Body of pancreas (tissue), 4 donors: Measurements from ENCODE around the gene NTN5. TPM values are rescaled to one million over a fixed set of nuclear protein-coding genes. Genes with fewer than 3 reads are reported as not detected.

Source experiments
- ATAC-seq: fragments of 150-250 bp; one replicate; pipeline ENCODE4 v1.9.1; 2016
- DNase-seq, 4 donors: peaks; one replicate each; pipeline ENCODE4 v3.0.0-alpha.2; 2019
- H3K27ac ChIP-seq, 4 donors: fragments of 200-600 bp; sonication (generic); 1 replicate in 3 of 4; 2 replicates in 1 of 4; pipeline versions ENCODE4 v1.5.1 to v1.6.1; 2016 to 2019; ENCODE audit warnings: mild to moderate bottlenecking in 1 of 4, mixed read lengths in 1 of 4, moderate library complexity in 1 of 4
- H3K27me3 ChIP-seq, 2 donors: fragments of 200-600 bp; sonication (generic); one replicate each; pipeline ENCODE4 v1.6.0; 2016; ENCODE audit warnings: mild to moderate bottlenecking in 1 of 2
- H3K36me3 ChIP-seq, 2 donors: fragments of 200-600 bp; sonication (generic); replicated peaks in 1 of 2; 2 replicates each; pipeline ENCODE4 v1.5.1; 2016; ENCODE audit warnings: low read depth in 2 of 2; ENCODE audit not compliant: insufficient read depth in 1 of 2
- H3K4me1 ChIP-seq: fragments of 200-600 bp; sonication (generic); one replicate; pipeline ENCODE4 v1.6.0; 2016
- H3K4me3 ChIP-seq, 2 donors: fragments of 200-600 bp; sonication (generic); 1 replicate in 1 of 2; 2 replicates in 1 of 2; pipeline ENCODE4 v1.5.1; 2016 to 2019
- H3K9me3 ChIP-seq, 3 donors: fragments of 200-600 bp; sonication (generic); 1 replicate in 2 of 3; 2 replicates in 1 of 3; pipeline ENCODE4 v1.5.1; 2016
- CTCF ChIP-seq, 7 experiments: fragments of 450-650 bp in 4 of 7; fragments of 200-600 bp in 3 of 7; sonication (generic) in 3 of 7; IDR thresholded peaks; one replicate each; pipeline ENCODE4 v1.5.1; 2016 to 2019; ENCODE audit warnings: antibody characterized with exemption in 7 of 7
- POLR2A ChIP-seq, 3 donors: fragments of 450-650 bp; IDR thresholded peaks; one replicate each; pipeline ENCODE4 v1.6.1; 2016; ENCODE audit warnings: antibody characterized with exemption in 3 of 3, mild to moderate bottlenecking in 2 of 3
- WGBS, 2 donors: methylation state at CpG; one replicate each; pipeline ENCODE4 v1.1.5; 2017; 5-methylcytosine and 5-hydroxymethylcytosine counted together
- intact Hi-C: fragments of 100-400 bp; cut with DNase I; formaldehyde crosslinking; loops from one replicate; pipeline ENCODE4 v1.15.1; 2023
- total RNA-seq, 2 donors: library from RNA; depleted of rRNA; stranded (reverse); fragments of >200 nt; gene quantifications; one replicate each; pipeline ENCODE4 v1.1.0, GENCODE V29; 2016

The NTN5 gene
- total RNA-seq, 2 donors from 2014 or later = not detected

DNA sequence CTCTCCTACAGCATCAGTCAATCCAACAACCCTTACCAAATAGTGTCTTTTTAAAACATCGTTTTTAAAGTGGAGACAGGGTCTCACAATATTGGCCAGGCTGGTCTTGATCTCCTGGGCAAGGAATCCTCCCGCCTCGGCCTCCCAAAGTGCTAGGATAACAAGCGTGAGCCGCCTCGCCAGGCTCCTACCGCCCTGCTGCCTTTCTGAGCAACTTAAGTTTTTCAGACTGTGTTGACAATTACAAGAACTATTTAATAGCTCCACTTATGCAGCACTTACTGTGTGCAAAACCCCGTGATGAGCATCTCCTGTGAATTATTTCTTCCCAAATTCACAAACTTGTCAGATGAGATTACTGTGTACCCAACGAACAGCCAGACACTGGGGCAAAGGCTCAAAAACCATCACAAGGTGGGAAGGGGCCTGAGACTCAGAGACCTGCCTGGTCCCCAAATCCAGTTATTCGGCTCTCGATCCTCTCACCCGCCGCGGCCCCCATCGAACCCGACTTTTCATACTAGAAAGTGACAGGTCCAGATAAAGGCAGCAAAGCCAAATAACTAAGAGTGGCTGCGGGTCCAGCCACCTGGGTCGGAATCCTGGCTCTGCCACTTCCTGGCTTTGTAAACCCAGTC lies 54.4 kb downstream of the NTN5 start:
- no peak for ATAC-seq
- no peak for TF ChIP-seq CTCF (IDR thresholded peaks at IDR 0.05)
- TF ChIP-seq POLR2A (IDR thresholded peaks at IDR 0.05) = no peak
- WGBS, 2 donors = 1% methylated on average over 18 of the region's 18 CpGs

DNA sequence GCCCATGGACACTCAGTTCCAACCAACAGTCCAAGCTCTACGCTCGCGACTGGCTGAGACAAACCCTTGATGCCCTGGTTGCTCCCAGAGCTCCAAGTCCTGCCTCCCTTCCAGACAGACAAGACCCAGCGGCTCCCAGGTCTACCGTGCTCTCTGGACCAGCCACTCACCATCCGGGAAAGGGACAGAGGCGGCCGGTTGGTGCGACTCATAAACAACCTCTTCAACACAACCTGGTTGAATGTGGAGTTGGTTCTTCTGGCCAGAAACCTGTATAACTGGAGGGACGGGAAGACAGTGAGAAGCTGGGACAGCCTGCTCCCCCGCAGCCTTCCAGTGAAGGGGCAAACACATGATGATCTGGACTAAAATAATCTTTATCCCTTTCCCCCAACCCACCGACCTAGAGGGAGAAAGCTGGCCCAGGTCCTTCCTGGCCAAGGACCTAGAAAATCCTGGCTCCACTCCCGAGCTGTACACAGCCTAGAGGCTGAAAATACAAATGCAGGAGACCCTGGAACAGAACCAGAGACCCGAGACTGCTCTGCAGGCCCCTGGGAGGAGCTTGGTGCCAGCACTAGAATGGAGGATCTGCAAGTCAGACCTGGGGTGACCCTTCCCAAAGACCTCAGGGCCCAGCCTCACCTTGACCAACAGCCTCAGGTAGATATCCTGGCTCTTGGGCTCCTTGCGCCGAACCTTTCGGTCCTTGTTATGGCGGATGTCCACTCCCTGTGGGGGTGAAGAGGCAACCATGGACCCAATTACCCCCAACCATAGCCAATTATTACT lies 55.5 kb downstream of the NTN5 start:
- Histone ChIP-seq H3K4me1 (peaks cover 37% of the 10 kb centered on the region), H3K36me3 (peaks cover 12 to 16% of the 10 kb centered on the region in 2 donors), H3K27ac (peak overlapping the region in 2 of 4 donors; percentile 5 to 94), H3K9me3 (no peaks in the 10 kb centered on the region), H3K4me3 (no peak overlapping the region), H3K27me3 (no peaks in the 10 kb centered on the region)
- peak in 1 of 4 donors; percentile 41 for DNase-seq
- no peak for TF ChIP-seq CTCF (IDR thresholded peaks at IDR 0.05)
- no peak for TF ChIP-seq POLR2A (IDR thresholded peaks at IDR 0.05)
- WGBS, 2 donors = 42 to 52% methylated on average over 6 to 18 of the region's 18 CpGs
- intact Hi-C loops = no loop called here
- no peak for ATAC-seq

More for the DNA sequence above, 54.4 kb downstream of the NTN5 start:
- H3K27me3 ChIP-seq = no peaks in the 10 kb centered on the region
- no peak for DNase-seq
- peaks cover 12 to 16% of the 10 kb centered on the region in 2 donors for H3K36me3 ChIP-seq
- H3K27ac ChIP-seq = peak overlapping the region; percentile 86 to 94 (median 88)
- H3K4me1 ChIP-seq = peaks cover 45% of the 10 kb centered on the region
- no peaks in the 10 kb centered on the region for H3K9me3 ChIP-seq
- intact Hi-C loops = no loop called here
- peak overlapping the region; percentile 71 to 81 for H3K4me3 ChIP-seq

DNA sequence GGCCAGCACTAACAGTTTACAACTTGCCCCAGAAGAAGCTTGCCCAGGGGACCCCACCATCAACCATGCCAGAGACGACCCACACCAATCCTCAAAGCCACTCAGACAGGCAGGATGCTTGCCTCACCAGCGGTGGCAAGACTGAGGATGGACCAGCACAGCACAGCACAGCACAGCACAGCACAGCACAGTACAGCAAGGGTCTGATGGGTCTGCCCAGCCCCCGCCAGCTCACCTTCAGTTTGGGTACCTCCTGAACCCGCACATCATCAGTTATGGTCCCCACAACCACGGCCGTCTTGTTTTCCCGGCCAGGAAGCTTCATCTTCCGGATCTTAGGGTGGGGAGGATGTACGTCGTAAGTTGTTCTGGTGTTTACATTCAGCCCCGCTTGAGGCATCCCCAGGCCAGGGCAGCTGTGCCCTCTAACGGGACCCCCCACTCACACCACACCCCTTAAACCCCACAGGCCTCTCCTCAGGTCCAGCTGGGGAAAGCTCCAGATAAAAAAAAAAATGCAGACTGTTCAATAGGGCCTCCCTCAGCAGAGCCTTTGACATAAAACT lies 56.2 kb downstream of the NTN5 start:
- TF ChIP-seq CTCF (IDR thresholded peaks at IDR 0.05) (no peak), POLR2A (IDR thresholded peaks at IDR 0.05) (no peak)
- Histone ChIP-seq H3K27me3 (no peaks in the 10 kb centered on the region), H3K4me1 (peaks cover 37% of the 10 kb centered on the region), H3K4me3 (no peak overlapping the region), H3K36me3 (peaks cover 12 to 16% of the 10 kb centered on the region in 2 donors), H3K27ac (peak overlapping the region in 1 of 4 donors; percentile 94), H3K9me3 (no peaks in the 10 kb centered on the region)
- WGBS, 2 donors = 57 to 72% methylated on average over 8 to 12 of the region's 12 CpGs
- intact Hi-C loops = no loop called here
- DNase-seq (no peak), ATAC-seq (no peak)

- intact Hi-C loops = no loop called here
- no peaks in the 10 kb centered on the region for H3K27me3 ChIP-seq
- peaks cover 12 to 16% of the 10 kb centered on the region in 2 donors for H3K36me3 ChIP-seq
- H3K4me1 ChIP-seq = peaks cover 37% of the 10 kb centered on the region
- no peak for ATAC-seq
- WGBS, 2 donors = 84 to 90% methylated on average over 10 to 16 of the region's 16 CpGs
- no peak overlapping the region for H3K4me3 ChIP-seq
- H3K27ac ChIP-seq = peak overlapping the region in 1 of 4 donors; percentile 25
- no peaks in the 10 kb centered on the region for H3K9me3 ChIP-seq
- no peak for DNase-seq
- no peak for TF ChIP-seq POLR2A (IDR thresholded peaks at IDR 0.05)
- TF ChIP-seq CTCF (IDR thresholded peaks at IDR 0.05) = no peak
Measured at GRCh38 chr19:48616041-48616436, 56.8 kb downstream of the NTN5 start.
